GM19468 (cell line): Measurements from ENCODE around the gene LMTK3.

Experiments
- ATAC-seq: cut with Tn5 transposase; IDR thresholded peaks from one replicate; pipeline ENCODE4 v1.9.1; 2021; ENCODE audit warnings: mild to moderate bottlenecking, moderate library complexity, moderate number of reproducible peaks; ENCODE audit not compliant: unreplicated experiment; ENCODE audit errors: extremely low read depth

The LMTK3 gene

DNA sequence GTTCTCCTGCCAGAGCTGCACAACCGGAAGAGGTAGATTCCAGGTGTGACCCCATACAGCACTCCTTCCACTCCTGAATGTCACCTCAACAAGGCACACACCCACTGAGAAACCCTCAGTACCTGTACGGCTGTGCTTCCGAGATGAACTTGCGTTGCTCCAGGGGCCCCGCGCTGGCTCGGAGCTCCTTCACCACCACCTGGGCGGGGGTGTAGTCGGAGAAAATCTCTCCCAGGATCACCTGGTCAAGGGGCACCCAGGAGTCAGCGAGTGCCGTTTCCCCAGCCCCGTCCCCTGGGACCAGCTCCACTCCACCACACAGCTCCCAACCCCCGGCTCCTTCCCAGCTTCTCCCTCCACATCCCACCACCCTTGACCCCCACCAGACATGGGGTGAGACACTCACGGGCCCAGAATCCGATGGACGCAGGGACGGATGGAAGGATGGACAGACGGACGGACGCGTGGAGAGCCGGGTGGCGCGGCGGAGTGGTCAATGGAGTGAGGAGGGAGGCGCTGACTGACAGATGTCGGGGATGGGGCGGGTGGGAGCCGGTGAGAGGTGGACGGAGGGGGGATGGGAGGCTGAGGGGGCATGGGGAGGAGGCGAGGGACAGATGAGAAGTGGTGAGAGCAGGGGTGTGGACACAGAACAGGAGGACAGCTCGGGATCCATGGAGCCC lies 2.8 kb downstream of the LMTK3 start:
- no peak for ATAC-seq

- ATAC-seq: no peak
Measured at GRCh38 chr19:48507911-48508439, 3.7 kb downstream of the LMTK3 start.

GRCh38 chr19:48506138-48506733 lies 5.4 kb downstream of the LMTK3 start:
- no peak for ATAC-seq

GRCh38 chr19:48502350-48503018 lies 9.2 kb downstream of the LMTK3 start:
- no peak for ATAC-seq

DNA sequence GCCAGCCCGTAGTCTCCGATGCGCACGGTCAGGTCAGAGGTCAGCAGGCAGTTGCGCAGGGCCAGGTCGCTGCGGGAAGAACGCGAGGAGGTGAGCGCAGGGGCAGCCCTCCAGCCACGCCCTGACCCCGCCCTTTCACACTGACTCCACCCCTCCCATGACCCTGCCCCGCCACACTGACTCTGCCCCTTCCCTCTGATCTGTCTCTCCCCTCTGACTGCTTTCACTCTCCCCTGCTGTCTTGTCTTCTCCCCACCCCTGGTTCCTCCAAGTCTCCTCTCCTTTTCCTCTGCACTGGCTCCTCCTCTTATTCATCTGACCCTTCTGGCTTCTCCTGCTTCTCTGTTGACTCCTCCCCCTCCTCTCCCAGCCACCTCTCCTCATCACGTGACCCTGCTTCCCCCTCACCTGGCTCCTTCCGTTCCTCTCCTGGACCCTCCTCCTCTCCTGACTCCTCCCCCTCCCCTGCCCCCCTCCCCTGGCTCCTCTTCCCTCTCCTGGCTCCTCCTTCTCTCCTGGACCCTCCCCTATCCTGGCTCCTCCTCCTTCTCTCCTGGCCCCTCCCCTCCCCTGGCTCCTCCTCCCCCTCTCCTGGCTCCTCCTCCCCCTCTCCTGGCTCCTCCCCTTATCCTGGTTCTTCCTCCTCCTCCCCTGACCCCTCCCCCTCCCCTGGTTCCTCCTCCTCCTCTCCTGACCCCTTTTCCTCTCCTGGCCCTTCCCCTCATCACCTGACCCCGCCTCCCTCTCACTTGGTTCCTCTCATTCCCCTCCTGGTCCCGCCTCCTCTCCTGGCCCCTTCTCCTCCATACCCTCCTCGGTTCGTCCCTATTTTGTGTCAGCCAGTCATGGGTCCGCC lies 9.9 kb downstream of the LMTK3 start:
- ATAC-seq: no peak

GRCh38 chr19:48500830-48501493 lies 10.7 kb downstream of the LMTK3 start:
- no peak for ATAC-seq

DNA sequence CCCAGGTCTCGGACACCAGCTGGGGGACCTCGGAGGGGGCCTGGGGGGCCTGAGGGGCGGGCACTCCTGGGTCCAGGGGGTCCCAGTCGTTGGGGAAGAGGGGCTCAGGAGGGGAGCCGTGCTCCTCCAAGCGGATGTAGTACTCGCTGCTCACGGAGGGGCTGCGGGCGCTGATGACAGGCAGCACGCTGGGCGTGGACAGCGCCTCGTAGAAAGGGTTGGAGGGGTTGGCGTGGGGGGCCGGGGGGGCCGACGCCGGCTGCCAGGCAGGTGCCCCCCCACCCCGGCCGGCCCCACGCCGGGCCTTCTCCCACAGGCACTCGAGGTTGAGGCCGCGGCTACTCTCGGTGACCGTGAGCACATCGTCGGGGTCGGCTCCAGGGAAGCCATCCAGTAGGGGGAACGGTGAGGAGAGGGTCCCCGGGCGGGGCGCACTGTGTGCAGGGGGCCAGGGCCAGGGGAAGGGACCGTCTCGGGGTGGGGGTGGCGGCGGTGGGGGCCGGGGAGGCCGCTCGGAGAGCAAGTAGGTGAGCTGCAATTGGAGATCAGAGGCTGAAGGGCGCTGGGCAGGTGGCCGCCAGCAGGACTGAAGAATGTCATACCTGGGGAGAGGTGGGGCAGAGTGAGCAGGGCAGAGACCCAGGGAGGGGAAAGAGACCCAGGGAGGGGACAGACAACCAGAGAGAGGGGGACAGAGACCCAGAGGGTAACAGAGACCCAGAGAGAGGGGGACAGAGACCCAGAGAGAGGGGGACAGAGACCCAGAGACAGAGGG lies 12.1 kb downstream of the LMTK3 start:
- no peak for ATAC-seq

DNA sequence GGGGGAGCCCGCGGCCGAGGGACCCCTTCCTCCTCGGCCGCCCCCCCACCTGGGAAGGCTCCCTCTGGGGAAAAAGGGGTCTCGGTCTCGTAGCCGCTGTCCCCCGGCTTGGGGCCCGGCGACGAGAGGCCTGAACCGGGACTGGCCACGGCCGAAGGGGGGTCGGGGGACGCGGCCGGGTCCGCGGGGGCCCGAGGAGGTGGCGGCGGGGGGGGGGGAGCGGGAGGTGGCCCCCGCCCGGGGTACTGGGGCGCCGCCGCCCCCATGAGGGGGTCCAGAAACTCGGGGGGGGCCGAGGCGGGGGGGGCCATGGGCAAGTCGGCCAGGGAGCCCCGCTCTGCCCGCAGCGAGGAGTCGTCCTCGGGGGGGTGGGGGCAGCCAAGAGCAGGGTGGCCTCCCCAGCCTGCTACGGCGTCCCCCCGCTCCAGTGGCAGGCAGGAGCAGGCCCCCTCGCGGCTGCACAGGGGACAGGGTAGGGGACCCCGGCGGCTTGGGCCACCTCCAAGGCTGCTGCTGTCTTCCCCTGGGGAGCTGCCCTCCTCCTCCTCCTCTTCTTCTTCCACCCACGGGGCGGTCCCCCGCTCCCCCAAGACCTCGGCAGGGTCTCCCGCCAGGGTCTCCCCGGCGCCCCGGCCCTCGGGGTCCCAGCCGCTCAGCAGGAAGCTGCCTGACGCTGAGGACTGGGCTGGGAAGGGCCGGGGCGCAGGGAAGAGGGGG lies 12.9 kb downstream of the LMTK3 start:
- ATAC-seq: no peak

DNA sequence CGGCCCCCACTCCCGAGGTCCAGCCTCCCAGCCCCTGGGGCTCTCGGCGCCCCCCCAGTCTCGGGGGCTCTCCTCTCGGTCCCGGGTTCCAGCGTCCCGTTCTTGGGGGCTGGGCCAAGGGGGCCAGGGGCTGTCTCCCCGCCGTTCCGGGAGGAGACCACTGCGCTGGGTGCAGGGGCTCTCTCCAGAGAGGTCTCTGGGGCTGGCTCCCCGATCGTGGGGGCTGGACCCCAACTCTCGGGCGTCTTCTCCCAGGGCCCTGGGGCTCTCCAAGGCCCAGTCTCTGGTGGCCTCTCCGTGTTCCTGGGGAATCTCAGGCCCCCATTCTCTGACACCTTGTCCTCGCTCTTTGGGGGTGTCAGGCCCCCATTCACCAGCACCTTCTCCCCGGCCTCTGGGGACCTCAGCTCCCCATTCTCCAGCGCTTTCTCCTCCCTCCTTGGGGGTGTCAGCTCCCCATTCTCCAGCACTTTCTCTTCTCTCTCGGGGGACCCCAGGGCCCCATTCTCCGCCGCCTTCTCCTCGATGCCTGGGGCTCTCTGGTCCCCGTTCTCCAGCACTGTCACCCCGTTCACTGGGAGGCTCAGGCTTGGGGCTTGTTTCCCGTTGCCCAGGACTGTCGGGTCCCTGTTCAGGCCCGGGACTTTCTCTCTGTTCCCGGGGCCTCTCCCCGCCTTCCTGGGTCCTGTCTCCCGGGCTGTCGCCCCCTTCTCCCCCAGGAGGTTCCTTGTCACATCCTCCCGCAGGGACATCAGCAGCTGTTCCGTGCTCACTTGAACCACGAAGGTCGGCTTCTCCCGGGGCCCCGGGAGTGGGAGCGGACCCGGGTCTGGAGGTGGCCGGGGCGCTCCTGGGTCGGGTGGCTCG lies 13.7 kb downstream of the LMTK3 start:
- no peak for ATAC-seq

DNA sequence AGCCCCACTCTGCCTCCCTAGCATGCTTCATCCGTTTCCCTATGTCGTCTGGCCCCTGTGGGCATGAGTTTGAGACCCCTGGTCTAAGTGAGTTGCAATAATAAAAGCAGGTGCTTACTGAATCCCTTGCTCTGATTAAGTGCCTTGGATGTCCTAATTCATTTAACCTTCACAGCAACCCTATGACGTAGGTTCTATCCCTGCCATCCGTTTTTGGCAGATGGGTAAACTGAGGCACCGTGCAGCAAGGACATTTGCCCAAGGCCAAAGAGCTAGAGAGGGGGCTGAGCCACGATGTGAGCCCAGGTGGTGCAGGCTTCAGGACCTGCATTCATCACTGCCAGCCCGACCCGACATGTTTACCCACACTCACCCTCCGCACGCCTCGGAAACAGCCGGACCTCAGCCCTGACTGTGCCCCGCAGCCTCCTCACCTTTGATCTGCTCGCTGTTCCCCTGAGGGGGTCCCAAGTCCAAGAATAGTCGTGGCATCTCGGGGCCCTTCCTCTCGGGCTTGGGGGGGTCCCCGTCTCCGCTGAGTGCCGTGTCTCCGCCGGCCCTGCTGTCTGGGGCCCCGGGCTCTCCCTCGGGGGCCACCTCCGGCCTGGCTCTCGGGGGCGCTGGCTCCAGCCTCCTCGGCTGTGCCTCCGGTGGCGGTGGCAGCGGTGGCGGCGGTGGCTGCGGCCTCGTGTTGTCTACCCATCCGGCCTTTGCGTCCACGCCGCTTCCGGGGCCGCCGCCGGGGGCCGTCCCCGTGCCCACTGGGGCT lies 14.5 kb downstream of the LMTK3 start:
- no peak for ATAC-seq

DNA sequence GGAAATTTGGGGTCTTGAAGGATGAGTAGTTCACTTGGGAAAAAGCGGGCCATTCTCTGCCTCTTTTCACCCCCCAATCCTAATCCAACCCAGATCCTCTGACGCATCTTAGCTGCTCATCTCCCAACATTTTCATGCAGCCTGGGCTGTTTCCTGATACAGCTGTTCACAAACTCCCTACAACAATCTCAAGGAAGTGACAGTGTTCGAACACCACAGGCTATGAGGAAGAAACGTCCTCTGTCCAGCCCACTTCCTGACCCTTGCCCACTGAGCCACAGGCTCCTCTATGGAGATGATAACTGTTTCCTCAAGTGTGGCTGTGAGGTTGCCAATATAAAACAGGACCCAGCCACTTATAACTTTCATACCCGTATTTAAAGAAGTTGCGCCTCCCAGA lies 16.2 kb downstream of the LMTK3 start:
- ATAC-seq: no peak

DNA sequence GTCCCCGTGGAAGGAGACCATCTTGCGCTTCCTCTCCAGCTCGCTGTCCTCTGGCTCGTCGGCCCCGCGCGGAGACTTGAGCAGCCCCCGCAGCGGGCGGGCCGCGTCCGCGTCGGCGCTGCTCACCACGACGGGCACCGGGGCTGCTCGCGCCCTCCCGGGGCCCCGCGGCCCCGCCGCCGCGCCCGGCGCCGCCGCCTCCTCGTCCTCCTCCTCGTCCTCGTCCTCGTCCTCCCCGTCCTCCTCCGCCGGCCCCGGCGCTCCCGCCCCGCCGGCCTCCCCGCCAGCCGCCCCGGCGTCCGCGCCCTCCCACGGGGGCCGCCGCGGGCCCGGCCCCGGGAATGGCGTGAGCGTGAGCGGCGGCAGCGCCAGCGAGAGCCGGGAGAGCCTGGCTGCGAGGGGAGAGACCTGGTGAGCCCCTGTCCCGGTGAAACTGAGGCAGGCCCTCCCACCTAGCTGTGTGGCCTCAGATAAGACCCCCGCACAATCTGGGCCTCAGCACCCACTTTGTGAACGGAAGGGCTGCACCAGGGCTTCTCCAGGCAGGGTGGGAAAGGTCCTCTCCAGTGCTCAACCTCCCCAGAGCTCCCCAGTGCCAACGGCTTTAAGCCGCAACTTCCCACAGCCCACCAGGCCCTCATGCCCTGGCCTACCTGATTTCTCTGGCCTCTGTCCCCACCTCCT lies 17.8 kb downstream of the LMTK3 start:
- no peak for ATAC-seq

GRCh38 chr19:48492925-48493717 lies 18.5 kb downstream of the LMTK3 start:
- no peak for ATAC-seq

DNA sequence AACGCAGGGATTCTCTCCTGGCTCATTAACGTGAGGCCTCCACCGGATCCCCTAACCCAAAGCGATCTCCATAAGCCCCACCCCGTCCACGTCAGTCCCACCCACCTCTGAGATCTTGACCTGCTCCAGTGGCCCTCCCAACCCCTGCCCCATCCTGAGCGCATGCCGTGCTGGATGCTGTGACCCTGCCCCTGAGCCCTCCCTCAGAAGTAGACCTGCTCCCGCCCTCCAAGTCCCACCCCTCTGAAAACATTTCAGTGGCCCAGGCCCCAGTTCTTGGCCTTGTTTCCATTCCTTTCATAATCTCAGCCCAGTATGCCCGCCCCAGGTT lies 19.9 kb downstream of the LMTK3 start:
- ATAC-seq: no peak

GRCh38 chr19:48490981-48491792 lies 20.4 kb downstream of the LMTK3 start:
- no peak for ATAC-seq
